Measurements from ENCODE around the gene DYRK4. TPM values are rescaled to one million over a fixed set of nuclear protein-coding genes. Genes with fewer than 3 reads are reported as not detected.

Gene DYRK4
- total and polyA plus RNA-seq, 4 donors, result 29.6 to 74.8 (median 39.6) TPM

GRCh38 chr12:4626543-4626942 is 64.5 kb downstream of the DYRK4 start:
- intact Hi-C loops (cut with DNase I), result no loop called here
- WGBS, 2 donors, result 89 to 95% methylated on average over 5 of the region's 5 CpGs
- no peaks in the 10 kb centered on the region for H3K4me1 ChIP-seq (ENCODE audit: control insufficient read depth in 1 of 2, insufficient read depth in 2 of 2, low read length in 2 of 2)
- H3K27me3 ChIP-seq (ENCODE audit: control insufficient read depth in 1 of 2, insufficient read depth in 2 of 2, low read length in 1 of 2), result no peaks in the 10 kb centered on the region
- no peak for ATAC-seq (ENCODE audit: low FRiP score)
- H3K4me3 ChIP-seq (ENCODE audit: low read length in 2 of 2), result no peak overlapping the region
- H3K27ac ChIP-seq (ENCODE audit: low read depth in 1 of 2, low read length in 2 of 2), result no peak overlapping the region
- DNase-seq, result no peak
- H3K36me3 ChIP-seq (ENCODE audit: control insufficient read depth in 1 of 2, insufficient read depth in 2 of 2, low read length in 1 of 2), result no peaks in the 10 kb centered on the region
- no peaks in the 10 kb centered on the region for H3K9me3 ChIP-seq (ENCODE audit: control insufficient read depth, low read length)

DNA sequence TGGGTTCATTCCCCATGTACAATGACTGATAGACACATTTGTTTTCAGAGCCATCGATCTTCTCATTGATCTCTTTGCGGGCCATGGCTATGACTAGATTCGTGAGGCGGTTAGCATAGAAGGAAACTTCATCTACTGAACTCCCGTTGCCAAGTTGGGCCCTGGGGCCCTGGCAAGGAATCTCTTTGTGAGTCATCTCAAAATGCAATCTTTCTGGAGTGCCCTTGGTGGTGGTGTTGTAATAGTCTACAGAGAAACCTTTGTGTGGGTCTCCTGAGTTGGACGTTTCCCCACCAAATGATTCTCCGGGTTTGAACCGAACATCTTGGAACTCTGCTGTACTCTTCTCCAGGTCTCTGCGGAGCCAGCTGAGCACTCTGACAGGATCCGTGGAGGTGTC is 66.4 kb downstream of the DYRK4 start:
- WGBS, 2 donors, result 87 to 91% methylated on average over 10 of the region's 10 CpGs
- H3K4me1 ChIP-seq (ENCODE audit: control insufficient read depth in 1 of 2, insufficient read depth in 2 of 2, low read length in 2 of 2), result no peaks in the 10 kb centered on the region

DNA sequence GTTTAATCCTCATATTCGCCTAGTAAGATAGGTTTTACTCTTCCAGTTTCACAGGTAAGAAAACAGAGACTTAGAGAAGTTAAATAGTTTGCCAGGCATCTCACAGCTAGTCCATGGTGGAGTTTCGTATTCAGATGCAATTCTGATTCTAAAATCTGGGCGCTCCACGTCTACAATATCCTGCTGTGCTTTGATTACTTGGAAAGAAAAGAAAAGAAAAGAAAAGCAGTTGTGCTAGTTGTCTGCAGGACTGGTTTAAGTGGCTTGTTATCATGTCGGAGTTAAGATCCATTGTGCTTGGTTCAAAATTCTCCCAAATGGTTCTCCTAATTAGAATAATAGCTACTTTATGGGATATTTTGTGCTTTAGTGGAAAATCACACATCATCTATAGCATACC is 68.3 kb downstream of the DYRK4 start:
- H3K4me1 ChIP-seq (ENCODE audit: control insufficient read depth in 1 of 2, insufficient read depth in 2 of 2, low read length in 2 of 2), result no peaks in the 10 kb centered on the region
- no peaks in the 10 kb centered on the region for H3K36me3 ChIP-seq (ENCODE audit: control insufficient read depth in 1 of 2, insufficient read depth in 2 of 2, low read length in 1 of 2)
- WGBS, 2 donors, result 38 to 52% methylated on average over 5 of the region's 5 CpGs
- no peak overlapping the region for H3K27ac ChIP-seq (ENCODE audit: low read depth in 1 of 2, low read length in 2 of 2)
- no peak overlapping the region for H3K4me3 ChIP-seq (ENCODE audit: low read length in 2 of 2)
- no peaks in the 10 kb centered on the region for H3K9me3 ChIP-seq (ENCODE audit: control insufficient read depth, low read length)
- H3K27me3 ChIP-seq (ENCODE audit: control insufficient read depth in 1 of 2, insufficient read depth in 2 of 2, low read length in 1 of 2), result no peaks in the 10 kb centered on the region
- DNase-seq (no peak), ATAC-seq (ENCODE audit: low FRiP score) (no peak)
- intact Hi-C loops (cut with DNase I), result no loop called here

More for the DNA sequence above, 66.4 kb downstream of the DYRK4 start:
- intact Hi-C loops (cut with DNase I), result no loop called here
- Histone ChIP-seq H3K27me3 (ENCODE audit: control insufficient read depth in 1 of 2, insufficient read depth in 2 of 2, low read length in 1 of 2) (no peaks in the 10 kb centered on the region), H3K4me3 (ENCODE audit: low read length in 2 of 2) (no peak overlapping the region), H3K36me3 (ENCODE audit: control insufficient read depth in 1 of 2, insufficient read depth in 2 of 2, low read length in 1 of 2) (no peaks in the 10 kb centered on the region), H3K27ac (ENCODE audit: low read depth in 1 of 2, low read length in 2 of 2) (no peak overlapping the region), H3K9me3 (ENCODE audit: control insufficient read depth, low read length) (no peaks in the 10 kb centered on the region)
- ATAC-seq (ENCODE audit: low FRiP score) (no peak), DNase-seq (no peak)

- DNase-seq, result no peak
- intact Hi-C loops (cut with DNase I), result no loop called here
- 83 to 84% methylated on average over 6 of the region's 6 CpGs for WGBS, 2 donors
Observed at GRCh38 chr12:4643747-4644146, 81.7 kb downstream of the DYRK4 start.

DNA sequence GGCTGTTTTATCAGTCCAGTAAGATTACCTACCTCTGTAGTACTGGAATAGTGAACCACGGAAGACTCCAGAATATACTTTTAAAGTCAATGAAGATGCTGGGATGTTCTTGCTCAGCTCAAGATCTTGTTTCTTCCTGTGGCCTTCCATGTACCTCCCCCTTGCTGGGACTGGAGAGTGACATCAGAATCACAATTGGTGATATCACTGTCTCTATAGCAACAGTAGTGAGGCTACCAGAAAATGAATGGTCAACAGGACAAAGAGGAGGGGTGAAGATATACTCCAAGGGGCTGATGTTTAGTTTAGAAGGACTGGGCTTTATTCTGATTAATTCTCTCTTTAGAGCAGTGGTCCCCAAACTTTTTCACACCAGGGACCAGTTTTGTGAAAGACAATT is 83.0 kb downstream of the DYRK4 start:
- ATAC-seq (ENCODE audit: low FRiP score) (no peak), DNase-seq (no peak)
- Histone ChIP-seq H3K36me3 (ENCODE audit: control insufficient read depth in 1 of 2, insufficient read depth in 2 of 2, low read length in 1 of 2) (no peaks in the 10 kb centered on the region), H3K4me1 (ENCODE audit: control insufficient read depth in 1 of 2, insufficient read depth in 2 of 2, low read length in 2 of 2) (peaks cover 0 to 7% of the 10 kb centered on the region in 2 donors), H3K4me3 (ENCODE audit: low read length in 2 of 2) (no peak overlapping the region), H3K9me3 (ENCODE audit: control insufficient read depth, low read length) (no peaks in the 10 kb centered on the region), H3K27me3 (ENCODE audit: control insufficient read depth in 1 of 2, insufficient read depth in 2 of 2, low read length in 1 of 2) (no peaks in the 10 kb centered on the region), H3K27ac (ENCODE audit: low read depth in 1 of 2, low read length in 2 of 2) (no peak overlapping the region)
- WGBS, 2 donors, result 90% methylated on average over 1 of the region's 1 CpG
- intact Hi-C loops (cut with DNase I), result no loop called here

More at GRCh38 chr12:4643747-4644146, 81.7 kb downstream of the DYRK4 start:
- H3K9me3 ChIP-seq (ENCODE audit: control insufficient read depth, low read length), result no peaks in the 10 kb centered on the region
- no peak overlapping the region for H3K27ac ChIP-seq (ENCODE audit: low read depth in 1 of 2, low read length in 2 of 2)
- no peaks in the 10 kb centered on the region for H3K27me3 ChIP-seq (ENCODE audit: control insufficient read depth in 1 of 2, insufficient read depth in 2 of 2, low read length in 1 of 2)
- no peak overlapping the region for H3K4me3 ChIP-seq (ENCODE audit: low read length in 2 of 2)
- no peaks in the 10 kb centered on the region for H3K36me3 ChIP-seq (ENCODE audit: control insufficient read depth in 1 of 2, insufficient read depth in 2 of 2, low read length in 1 of 2)
- H3K4me1 ChIP-seq (ENCODE audit: control insufficient read depth in 1 of 2, insufficient read depth in 2 of 2, low read length in 2 of 2), result peaks cover 0 to 6% of the 10 kb centered on the region in 2 donors
- ATAC-seq (ENCODE audit: low FRiP score), result no peak

- WGBS, 2 donors, result 44% methylated on average over 4 of the region's 4 CpGs
- no peaks in the 10 kb centered on the region for H3K36me3 ChIP-seq (ENCODE audit: control insufficient read depth in 1 of 2, insufficient read depth in 2 of 2, low read length in 1 of 2)
- intact Hi-C loops (cut with DNase I), result no loop called here
- DNase-seq, result no peak
- no peak for ATAC-seq (ENCODE audit: low FRiP score)
- H3K27me3 ChIP-seq (ENCODE audit: control insufficient read depth in 1 of 2, insufficient read depth in 2 of 2, low read length in 1 of 2), result no peaks in the 10 kb centered on the region
- H3K27ac ChIP-seq (ENCODE audit: low read depth in 1 of 2, low read length in 2 of 2), result peak overlapping the region in 1 of 2 donors; percentile 67
- peak overlapping the region; percentile 83 to 98 for H3K4me3 ChIP-seq (ENCODE audit: low read length in 2 of 2)
- H3K4me1 ChIP-seq (ENCODE audit: control insufficient read depth in 1 of 2, insufficient read depth in 2 of 2, low read length in 2 of 2), result peaks cover 0 to 8% of the 10 kb centered on the region in 2 donors
- no peaks in the 10 kb centered on the region for H3K9me3 ChIP-seq (ENCODE audit: control insufficient read depth, low read length)
Observed at GRCh38 chr12:4648104-4648500, 86.1 kb downstream of the DYRK4 start.

DNA sequence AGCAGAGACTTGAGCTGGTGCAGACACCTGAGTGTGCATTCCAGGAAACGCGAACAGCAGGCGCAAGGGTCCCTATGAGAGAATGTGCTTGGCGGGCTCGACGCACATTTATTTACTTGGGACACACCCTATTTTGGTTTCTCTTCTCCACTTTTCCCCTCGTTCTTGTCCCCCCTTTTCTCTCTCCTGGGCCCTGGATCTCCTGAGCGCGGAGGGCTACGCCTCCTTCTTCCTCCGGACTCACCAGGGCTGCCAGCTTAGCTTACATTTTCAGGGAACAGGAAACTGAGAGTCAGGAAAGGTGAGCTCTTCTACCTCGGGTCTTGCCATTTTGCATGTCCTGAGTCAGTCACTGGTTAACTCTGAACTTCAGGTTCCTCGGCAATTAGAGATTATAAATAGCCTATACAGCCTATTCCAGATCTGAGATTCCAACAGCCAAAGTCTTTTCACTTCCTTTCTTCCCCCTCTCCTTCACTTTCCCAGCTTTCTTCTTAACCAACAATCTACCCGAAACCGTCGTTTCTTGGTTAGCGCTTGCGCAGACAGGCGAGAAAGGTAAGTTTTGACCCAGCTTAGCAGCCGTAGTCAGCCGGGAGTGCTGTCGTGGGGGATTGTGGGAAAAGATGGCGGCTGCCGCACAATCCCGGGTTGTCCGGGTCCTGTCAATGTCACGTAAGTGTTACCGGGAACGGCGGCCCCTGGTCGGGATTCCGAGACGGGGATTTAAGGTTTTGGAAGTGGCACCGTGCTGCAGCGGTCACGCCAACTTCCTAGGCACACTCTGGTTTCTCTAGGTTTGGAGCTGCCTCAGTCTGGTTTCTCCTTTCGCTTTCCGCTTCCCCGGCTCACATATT is 86.7 kb downstream of the DYRK4 start, which contains the start of the genes AKAP3 and NDUFA9:
Gene AKAP3, minus strand, starts transcription at position 551 of the 857 bp plus-strand sequence. CDS start 10,855 bp downstream, outside the sequence.
Gene NDUFA9, plus strand, starts transcription at position 614 of the 857 bp plus-strand sequence. Its CDS starts 13 bp downstream, at position 627.
- H3K4me1 ChIP-seq (ENCODE audit: control insufficient read depth in 1 of 2, insufficient read depth in 2 of 2, low read length in 2 of 2), result peaks cover 0 to 8% of the 10 kb centered on the region in 2 donors
- WGBS, 2 donors, result 0% methylated on average over 39 of the region's 39 CpGs
- H3K4me3 ChIP-seq (ENCODE audit: low read length in 2 of 2), result peak within 1 kb of the TSS; percentile 83 to 98
- H3K27me3 ChIP-seq (ENCODE audit: control insufficient read depth in 1 of 2, insufficient read depth in 2 of 2, low read length in 1 of 2), result no peaks in the 10 kb centered on the region
- ATAC-seq (ENCODE audit: low FRiP score) (peak; percentile 95), DNase-seq (peak; percentile 82 to 90)
- H3K36me3 ChIP-seq (ENCODE audit: control insufficient read depth in 1 of 2, insufficient read depth in 2 of 2, low read length in 1 of 2), result no peaks in the 10 kb centered on the region
- H3K9me3 ChIP-seq (ENCODE audit: control insufficient read depth, low read length), result no peaks in the 10 kb centered on the region
- intact Hi-C loops (cut with DNase I), result no loop called here
- H3K27ac ChIP-seq (ENCODE audit: low read depth in 1 of 2, low read length in 2 of 2), result peak within 1 kb of the TSS; percentile 6 to 67

GRCh38 chr12:4649358-4649661 is 87.3 kb downstream of the DYRK4 start:
- Histone ChIP-seq H3K4me3 (ENCODE audit: low read length in 2 of 2) (peak overlapping the region; percentile 83 to 98), H3K4me1 (ENCODE audit: control insufficient read depth in 1 of 2, insufficient read depth in 2 of 2, low read length in 2 of 2) (peaks cover 0 to 8% of the 10 kb centered on the region in 2 donors), H3K9me3 (ENCODE audit: control insufficient read depth, low read length) (no peaks in the 10 kb centered on the region), H3K27me3 (ENCODE audit: control insufficient read depth in 1 of 2, insufficient read depth in 2 of 2, low read length in 1 of 2) (no peaks in the 10 kb centered on the region), H3K36me3 (ENCODE audit: control insufficient read depth in 1 of 2, insufficient read depth in 2 of 2, low read length in 1 of 2) (no peaks in the 10 kb centered on the region), H3K27ac (ENCODE audit: low read depth in 1 of 2, low read length in 2 of 2) (peak overlapping the region in 1 of 2 donors; percentile 6)
- WGBS, 2 donors, result 0 to 3% methylated on average over 6 of the region's 6 CpGs
- intact Hi-C loops (cut with DNase I), result no loop called here
- DNase-seq (no peak), ATAC-seq (ENCODE audit: low FRiP score) (no peak)

DNA sequence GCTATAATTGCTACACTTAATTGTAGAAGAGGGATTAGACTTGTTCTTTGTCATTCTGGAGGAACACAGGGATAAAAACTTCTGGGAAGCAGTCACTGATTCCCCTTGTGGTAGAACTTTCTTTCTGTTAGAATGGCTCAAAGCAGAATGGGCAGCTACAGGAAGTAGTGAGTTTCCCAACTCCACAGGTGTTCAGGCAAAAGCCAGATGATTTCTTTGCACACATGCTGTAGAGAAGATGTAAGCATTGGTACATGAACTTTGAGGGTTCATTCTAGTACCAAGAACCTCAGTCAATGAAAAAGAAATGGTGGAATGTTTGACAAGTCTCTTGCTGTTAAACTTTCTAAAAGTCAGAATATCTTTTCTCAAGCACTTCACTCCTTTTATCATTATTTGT is 91.2 kb downstream of the DYRK4 start:
- no peak for ATAC-seq (ENCODE audit: low FRiP score)
- Histone ChIP-seq H3K36me3 (ENCODE audit: control insufficient read depth in 1 of 2, insufficient read depth in 2 of 2, low read length in 1 of 2) (peaks cover 4 to 10% of the 10 kb centered on the region in 2 donors), H3K27me3 (ENCODE audit: control insufficient read depth in 1 of 2, insufficient read depth in 2 of 2, low read length in 1 of 2) (no peaks in the 10 kb centered on the region), H3K9me3 (ENCODE audit: control insufficient read depth, low read length) (no peaks in the 10 kb centered on the region), H3K4me1 (ENCODE audit: control insufficient read depth in 1 of 2, insufficient read depth in 2 of 2, low read length in 2 of 2) (peaks cover 0 to 3% of the 10 kb centered on the region in 2 donors), H3K4me3 (ENCODE audit: low read length in 2 of 2) (no peak overlapping the region), H3K27ac (ENCODE audit: low read depth in 1 of 2, low read length in 2 of 2) (no peak overlapping the region)
- no peak for DNase-seq
- intact Hi-C loops (cut with DNase I), result no loop called here
